T-helper 2 cell treated with Interferon-gamma antibody and Interleukin-4, amounts not matched to agents 5 μg/mL and 100 μg/mL, for 36 hours (primary cell): ENCODE measurements around the gene CACNB1.

Experiments used
- DNase-seq: peaks from one replicate; pipeline ENCODE4 v3.0.0; 2021; ENCODE audit warnings: low spot score
- H3K27ac Mint-ChIP-seq: one replicate; pipeline ENCODE4 v1.8.0; 2021; ENCODE audit warnings: mild to moderate bottlenecking, mixed read lengths
- H3K27me3 Mint-ChIP-seq: one replicate; pipeline ENCODE4 v1.8.0; 2021; ENCODE audit warnings: low read depth, mixed read lengths
- H3K36me3 Mint-ChIP-seq: one replicate; pipeline ENCODE4 v1.8.0; 2021; ENCODE audit warnings: low read depth, mixed read lengths
- H3K4me1 Mint-ChIP-seq: one replicate; pipeline ENCODE4 v1.8.0; 2021; ENCODE audit warnings: low read depth, mixed read lengths
- H3K4me3 Mint-ChIP-seq: one replicate; pipeline ENCODE4 v1.8.0; 2022; ENCODE audit warnings: mild to moderate bottlenecking, moderate library complexity, mixed read lengths
- H3K9me3 Mint-ChIP-seq: one replicate; pipeline ENCODE4 v1.8.0; 2021; ENCODE audit warnings: mixed read lengths

CACNB1 gene

GRCh38 chr17:39231591-39232551 lies 34.4 kb upstream of the CACNB1 start:
- Mint-ChIP-seq H3K27me3 (peaks cover 29% of the 10 kb centered on the region), H3K9me3 (no peaks in the 10 kb centered on the region), H3K4me1 (peaks cover 9% of the 10 kb centered on the region), H3K36me3 (no peaks in the 10 kb centered on the region), H3K27ac (no peak overlapping the region), H3K4me3 (peak overlapping the region; percentile 2)
- peak; percentile 31 for DNase-seq

- H3K27ac Mint-ChIP-seq = no peak overlapping the region
- peaks cover 10% of the 10 kb centered on the region for H3K4me1 Mint-ChIP-seq
- no peak for DNase-seq
- no peak overlapping the region for H3K4me3 Mint-ChIP-seq
- H3K27me3 Mint-ChIP-seq = peaks cover 35% of the 10 kb centered on the region
- H3K9me3 Mint-ChIP-seq = no peaks in the 10 kb centered on the region
- H3K36me3 Mint-ChIP-seq = no peaks in the 10 kb centered on the region
These were observed 33.7 kb upstream of the CACNB1 start for GRCh38 chr17:39231091-39231561.

GRCh38 chr17:39230361-39230760 lies 32.9 kb upstream of the CACNB1 start:
- Mint-ChIP-seq H3K27ac (no peak overlapping the region), H3K27me3 (peaks cover 39% of the 10 kb centered on the region), H3K9me3 (no peaks in the 10 kb centered on the region), H3K4me3 (no peak overlapping the region), H3K4me1 (peaks cover 8% of the 10 kb centered on the region), H3K36me3 (no peaks in the 10 kb centered on the region)
- DNase-seq = no peak

- no peak overlapping the region for H3K27ac Mint-ChIP-seq
- H3K4me3 Mint-ChIP-seq = no peak overlapping the region
- H3K4me1 Mint-ChIP-seq = peaks cover 8% of the 10 kb centered on the region
- H3K27me3 Mint-ChIP-seq = peaks cover 41% of the 10 kb centered on the region
- no peaks in the 10 kb centered on the region for H3K9me3 Mint-ChIP-seq
- H3K36me3 Mint-ChIP-seq = no peaks in the 10 kb centered on the region
- no peak for DNase-seq
These were observed 31.9 kb upstream of the CACNB1 start for GRCh38 chr17:39229274-39229913.

- H3K27me3 Mint-ChIP-seq = peaks cover 60% of the 10 kb centered on the region
- H3K9me3 Mint-ChIP-seq = no peaks in the 10 kb centered on the region
- no peak for DNase-seq
- H3K27ac Mint-ChIP-seq = no peak overlapping the region
- no peak overlapping the region for H3K4me3 Mint-ChIP-seq
- H3K4me1 Mint-ChIP-seq = peaks cover 8% of the 10 kb centered on the region
- no peaks in the 10 kb centered on the region for H3K36me3 Mint-ChIP-seq
These were observed 30.0 kb upstream of the CACNB1 start for GRCh38 chr17:39227364-39227919.

- Mint-ChIP-seq H3K27ac (no peak overlapping the region), H3K9me3 (no peaks in the 10 kb centered on the region), H3K4me3 (peak overlapping the region; percentile 57), H3K36me3 (no peaks in the 10 kb centered on the region), H3K27me3 (peaks cover 50% of the 10 kb centered on the region), H3K4me1 (peaks cover 3% of the 10 kb centered on the region)
- no peak for DNase-seq
These were observed 28.7 kb upstream of the CACNB1 start for GRCh38 chr17:39225959-39226683.

GRCh38 chr17:39225308-39225958 lies 28.0 kb upstream of the CACNB1 start, which contains the start of gene STAC2:
TSS of gene STAC2 (minus strand) at chr17:39225945. CDS start at chr17:39225502, 443 bp downstream.
- no peak for DNase-seq
- no peak within 1 kb of the TSS for H3K27ac Mint-ChIP-seq
- no peaks in the 10 kb centered on the region for H3K9me3 Mint-ChIP-seq
- H3K27me3 Mint-ChIP-seq = peaks cover 50% of the 10 kb centered on the region
- no peaks in the 10 kb centered on the region for H3K36me3 Mint-ChIP-seq
- H3K4me3 Mint-ChIP-seq = peak within 1 kb of the TSS; percentile 57
- peaks cover 3% of the 10 kb centered on the region for H3K4me1 Mint-ChIP-seq

- Mint-ChIP-seq H3K4me1 (peaks cover 3% of the 10 kb centered on the region), H3K9me3 (no peaks in the 10 kb centered on the region), H3K4me3 (peak overlapping the region; percentile 55), H3K27me3 (peaks cover 50% of the 10 kb centered on the region), H3K36me3 (no peaks in the 10 kb centered on the region), H3K27ac (no peak overlapping the region)
- no peak for DNase-seq
These were observed 27.4 kb upstream of the CACNB1 start for GRCh38 chr17:39224778-39225307.

GRCh38 chr17:39223907-39224777 lies 26.7 kb upstream of the CACNB1 start:
- Mint-ChIP-seq H3K4me3 (no peak overlapping the region), H3K27ac (no peak overlapping the region), H3K4me1 (peaks cover 3% of the 10 kb centered on the region), H3K36me3 (no peaks in the 10 kb centered on the region), H3K27me3 (peaks cover 46% of the 10 kb centered on the region), H3K9me3 (no peaks in the 10 kb centered on the region)
- no peak for DNase-seq

GRCh38 chr17:39222866-39223834 lies 25.7 kb upstream of the CACNB1 start:
- Mint-ChIP-seq H3K36me3 (no peaks in the 10 kb centered on the region), H3K4me1 (peaks cover 3% of the 10 kb centered on the region), H3K4me3 (no peak overlapping the region), H3K27ac (no peak overlapping the region), H3K9me3 (no peaks in the 10 kb centered on the region), H3K27me3 (peaks cover 52% of the 10 kb centered on the region)
- no peak for DNase-seq

- Mint-ChIP-seq H3K4me1 (peaks cover 3% of the 10 kb centered on the region), H3K27me3 (peaks cover 49% of the 10 kb centered on the region), H3K27ac (no peak overlapping the region), H3K9me3 (no peaks in the 10 kb centered on the region), H3K36me3 (no peaks in the 10 kb centered on the region), H3K4me3 (no peak overlapping the region)
- no peak for DNase-seq
These were observed 24.7 kb upstream of the CACNB1 start for GRCh38 chr17:39222151-39222550.
